GM13977 (cell line): ENCODE measurements around the gene ROPN1L.

ENCODE experiments used
- DNase-seq: peaks from one replicate; pipeline ENCODE4 v3.0.0; 2012; ENCODE audit warnings: low spot score
- in situ Hi-C: fragments of 300-500 bp; cut with MboI; formaldehyde crosslinking; loops from one replicate; pipeline ENCODE4 v1.12.0; 2022; ENCODE audit warnings: low sequenced_read_pairs, low pct_unique_long_range_greater_than_20kb, mixed read lengths, inconsistent platforms; ENCODE audit not compliant: unreplicated experiment
- TF ChIP-seq, protein P1 (sequence below): IDR thresholded peaks from 2 replicates; pipeline ENCODE4 v1.5.1; 2012; ENCODE audit warnings: mild to moderate bottlenecking, control low read depth; ENCODE audit not compliant: insufficient read depth; ENCODE audit errors: extremely low read depth, missing control alignments

The ROPN1L gene

DNA sequence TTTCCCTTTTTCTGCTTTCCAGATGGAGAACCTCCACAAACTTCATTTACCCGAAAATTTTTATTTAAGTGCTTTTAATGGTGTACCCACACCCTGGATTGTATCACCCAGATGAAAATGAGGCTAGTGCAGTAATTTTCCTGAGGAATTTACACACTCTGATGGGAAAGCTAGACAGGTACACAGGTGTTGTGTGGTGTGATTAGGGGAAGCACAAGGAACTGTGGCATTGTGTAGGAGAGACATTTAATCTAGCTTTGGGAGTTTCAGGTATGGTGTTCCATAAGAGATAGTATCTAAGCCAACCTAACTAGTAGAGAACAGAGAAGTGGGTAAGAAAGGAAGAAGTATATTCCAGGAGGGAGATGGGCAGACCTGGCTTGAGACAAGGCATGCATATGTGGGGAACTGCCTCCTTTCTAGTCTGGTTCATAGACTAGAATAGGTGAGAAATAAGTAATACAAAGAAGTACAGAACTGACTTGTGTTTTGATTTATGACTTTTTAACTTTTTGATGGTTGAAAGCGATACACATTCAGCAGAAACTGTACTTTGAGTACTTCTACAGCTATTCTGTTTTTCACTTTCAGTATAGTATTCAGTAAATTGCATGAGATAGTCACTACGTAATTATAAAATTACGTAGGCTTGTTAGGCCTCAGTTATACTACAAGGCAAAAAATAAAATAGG is 22.9 kb upstream of the ROPN1L start:
- no peak for DNase-seq
- TF ChIP-seq, protein P1, sequence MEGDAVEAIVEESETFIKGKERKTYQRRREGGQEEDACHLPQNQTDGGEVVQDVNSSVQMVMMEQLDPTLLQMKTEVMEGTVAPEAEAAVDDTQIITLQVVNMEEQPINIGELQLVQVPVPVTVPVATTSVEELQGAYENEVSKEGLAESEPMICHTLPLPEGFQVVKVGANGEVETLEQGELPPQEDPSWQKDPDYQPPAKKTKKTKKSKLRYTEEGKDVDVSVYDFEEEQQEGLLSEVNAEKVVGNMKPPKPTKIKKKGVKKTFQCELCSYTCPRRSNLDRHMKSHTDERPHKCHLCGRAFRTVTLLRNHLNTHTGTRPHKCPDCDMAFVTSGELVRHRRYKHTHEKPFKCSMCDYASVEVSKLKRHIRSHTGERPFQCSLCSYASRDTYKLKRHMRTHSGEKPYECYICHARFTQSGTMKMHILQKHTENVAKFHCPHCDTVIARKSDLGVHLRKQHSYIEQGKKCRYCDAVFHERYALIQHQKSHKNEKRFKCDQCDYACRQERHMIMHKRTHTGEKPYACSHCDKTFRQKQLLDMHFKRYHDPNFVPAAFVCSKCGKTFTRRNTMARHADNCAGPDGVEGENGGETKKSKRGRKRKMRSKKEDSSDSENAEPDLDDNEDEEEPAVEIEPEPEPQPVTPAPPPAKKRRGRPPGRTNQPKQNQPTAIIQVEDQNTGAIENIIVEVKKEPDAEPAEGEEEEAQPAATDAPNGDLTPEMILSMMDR, result no peak
- in situ Hi-C loops, result loop anchor here (10.0 kb wide), 1 partner anchor 134 kb away; no protein-coding TSS in a partner anchor

GRCh38 chr5:10420468-10420867 is 21.2 kb upstream of the ROPN1L start:
- DNase-seq, result no peak
- in situ Hi-C loops, result no loop called here
- TF ChIP-seq, protein P1, result no peak

GRCh38 chr5:10420932-10421331 is 20.7 kb upstream of the ROPN1L start:
- TF ChIP-seq, protein P1, result no peak
- DNase-seq, result no peak
- in situ Hi-C loops, result no loop called here

DNA sequence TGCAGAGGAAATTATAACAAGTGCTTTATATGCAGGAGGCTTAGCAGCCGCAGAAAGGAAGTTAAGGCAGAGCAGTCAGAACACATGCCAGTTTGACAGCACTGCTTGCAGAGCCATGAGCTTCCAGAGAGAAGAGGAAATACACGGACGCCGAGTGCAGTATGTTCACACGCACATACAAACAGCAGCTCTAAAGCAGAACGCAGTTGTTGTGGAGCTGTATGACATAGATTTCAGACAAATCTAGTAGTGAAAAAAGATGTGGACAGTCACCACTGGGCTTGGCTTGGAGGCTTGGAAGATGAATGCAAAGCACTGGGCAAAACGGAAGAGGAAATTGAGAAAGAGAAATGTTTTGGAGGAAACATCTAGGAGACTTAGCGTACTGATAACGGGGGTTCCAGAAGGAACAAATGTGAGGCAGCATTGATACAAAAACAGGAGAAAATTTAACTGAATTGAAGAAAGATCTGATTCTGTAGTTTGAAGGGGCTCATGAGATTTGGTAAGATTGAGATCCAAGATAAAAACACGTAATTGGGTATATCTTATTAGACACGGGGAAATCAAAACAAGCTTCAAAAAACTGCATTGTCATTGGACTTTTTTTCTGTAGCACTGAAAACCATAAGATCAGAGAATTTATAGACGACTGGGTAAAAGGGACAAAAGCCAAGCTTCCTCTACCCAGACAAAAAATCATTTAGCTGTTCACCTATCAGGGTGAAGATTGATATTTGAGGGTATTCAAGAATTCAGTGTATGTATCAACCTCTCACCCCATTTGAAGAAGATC is 19.6 kb upstream of the ROPN1L start:
- in situ Hi-C loops, result no loop called here
- no peak for DNase-seq
- TF ChIP-seq, protein P1, result no peak

DNA sequence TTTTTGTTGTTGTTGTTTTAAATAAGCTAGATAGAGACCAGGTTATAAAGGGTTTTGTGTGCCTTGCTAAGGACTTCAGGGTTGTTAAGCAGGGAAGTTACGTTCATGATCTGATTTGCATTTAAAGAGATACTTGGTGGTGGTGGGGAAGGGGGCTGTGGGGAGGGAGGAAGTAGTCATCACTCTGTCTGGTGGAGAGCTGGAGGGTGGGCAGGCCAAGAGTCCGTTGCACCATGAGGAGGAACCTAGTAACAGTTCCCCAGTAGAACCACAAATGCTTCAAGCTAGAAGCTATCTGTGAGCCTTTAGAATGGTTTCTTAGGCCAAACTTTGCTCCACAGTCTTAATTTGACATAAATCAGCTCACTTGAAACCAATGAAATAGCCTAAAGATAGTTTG is 18.7 kb upstream of the ROPN1L start:
- DNase-seq, result no peak
- TF ChIP-seq, protein P1, result no peak
- in situ Hi-C loops, result no loop called here

DNA sequence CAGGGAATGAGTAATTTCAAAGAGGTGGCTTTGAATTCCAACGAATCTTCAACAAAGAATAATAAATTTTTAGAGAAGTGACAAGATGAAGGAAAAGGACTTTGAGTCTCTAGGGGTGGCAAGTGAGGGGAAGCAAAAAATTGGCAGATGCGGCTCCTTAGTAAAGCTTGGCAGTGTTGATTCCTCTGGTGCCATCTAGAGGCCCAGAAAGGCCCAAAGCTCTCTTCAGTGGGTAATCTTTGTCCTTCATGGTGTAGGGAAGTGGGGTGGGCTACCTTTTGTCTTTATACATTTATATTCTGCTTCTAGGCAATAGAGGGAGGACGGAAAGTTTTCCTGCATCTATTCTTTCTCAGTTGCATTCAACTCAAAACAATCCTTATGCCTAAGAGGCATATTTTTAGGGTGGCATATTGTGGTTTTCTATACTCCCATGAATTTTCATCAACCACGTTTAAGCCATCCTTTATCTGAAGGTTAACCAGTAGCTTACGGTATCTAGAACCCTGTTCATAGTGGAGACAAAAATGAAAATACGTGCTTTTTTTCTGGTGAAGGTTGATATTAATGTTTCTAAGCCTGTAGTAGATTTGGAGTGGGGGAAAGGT is 17.5 kb upstream of the ROPN1L start:
- TF ChIP-seq, protein P1, result peak; percentile 40
- DNase-seq, result no peak
- in situ Hi-C loops, result no loop called here
